Measurements from ENCODE around the gene CTBP2.

CTBP2 gene

DNA sequence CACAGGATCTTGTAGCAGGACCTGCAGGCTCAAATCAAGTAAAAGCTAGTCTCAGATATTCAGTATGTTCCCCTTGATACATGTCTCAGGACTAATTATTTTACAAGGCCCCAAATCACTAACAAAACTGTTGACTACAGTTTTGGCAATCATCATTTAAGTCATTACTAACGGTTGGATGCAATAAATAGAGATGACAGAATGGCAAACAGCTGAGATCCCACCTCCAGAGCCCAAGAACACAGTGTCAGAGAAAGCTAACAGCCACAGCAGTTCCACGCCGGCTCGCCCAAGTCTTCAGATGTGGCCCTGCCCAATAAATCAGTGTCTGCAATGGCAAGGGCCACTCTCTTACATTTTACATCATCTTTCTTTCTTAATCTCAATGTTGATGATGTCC is 87.6 kb downstream of the CTBP2 start:
- Histone ChIP-seq H3K27ac (ENCODE audit: low read length) (no peak overlapping the region), H3K79me2 (ENCODE audit: low read length) (no peaks in the 10 kb centered on the region), H2AFZ (ENCODE audit: low read length) (no peak overlapping the region), H3K9me2 (replicated peaks; ENCODE audit: insufficient read depth, low read length) (no peaks in the 10 kb centered on the region), H4K20me1 (ENCODE audit: insufficient read depth, low read length) (no peaks in the 10 kb centered on the region), H3K4me2 (ENCODE audit: low read depth, low read length) (no peak overlapping the region), H3K9ac (ENCODE audit: low read length) (no peak overlapping the region), H3K27me3 (replicated peaks; ENCODE audit: insufficient read depth, low read length) (peaks cover 100% of the 10 kb centered on the region), H3K9me3 (replicated peaks; ENCODE audit: insufficient read depth, low read length) (no peaks in the 10 kb centered on the region), H3K4me3 (ENCODE audit: low read length) (no peak overlapping the region), H3F3A (ENCODE audit: insufficient read depth, low read length) (no peaks in the 10 kb centered on the region), H3K4me1 (ENCODE audit: low read length) (no peaks in the 10 kb centered on the region), H3K36me3 (replicated peaks; ENCODE audit: insufficient read depth, low read length) (no peaks in the 10 kb centered on the region)
- TF ChIP-seq EZH2phosphoT487 (IDR thresholded peaks at IDR 0.05; ENCODE audit: low read length), result no peak
- TF ChIP-seq EZH2 (optimal IDR thresholded peaks at IDR 0.05; ENCODE audit: low read depth, low read length), result no peak
- TF ChIP-seq CTCF (IDR thresholded peaks at IDR 0.05; ENCODE audit: low read length), result no peak
- no peak for DNase-seq

DNA sequence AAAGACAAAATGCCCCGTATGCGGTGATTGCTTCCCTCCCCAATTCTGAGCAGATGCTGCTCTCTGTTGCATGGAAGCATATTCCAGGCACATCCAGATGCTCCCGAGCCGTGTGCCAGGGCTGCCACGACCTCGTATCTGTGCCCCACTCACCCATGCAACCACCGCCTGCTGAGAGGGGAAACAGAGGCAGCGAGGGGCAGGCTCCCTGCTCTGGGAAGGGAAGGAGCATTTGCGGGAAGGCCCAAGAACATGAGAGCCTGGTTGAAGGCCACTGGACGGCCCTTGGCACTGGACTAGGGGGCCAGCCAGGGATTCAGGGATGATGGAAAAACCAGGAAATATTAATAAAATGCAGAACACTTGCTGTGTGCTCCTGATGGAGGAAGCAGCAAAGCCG is 89.4 kb downstream of the CTBP2 start:
- Histone ChIP-seq H3K9ac (ENCODE audit: low read length) (no peak overlapping the region), H3K79me2 (ENCODE audit: low read length) (no peaks in the 10 kb centered on the region), H3K27ac (ENCODE audit: low read length) (no peak overlapping the region), H3K27me3 (replicated peaks; ENCODE audit: insufficient read depth, low read length) (peaks cover 100% of the 10 kb centered on the region), H3K9me2 (replicated peaks; ENCODE audit: insufficient read depth, low read length) (no peaks in the 10 kb centered on the region), H2AFZ (ENCODE audit: low read length) (no peak overlapping the region), H3K4me3 (ENCODE audit: low read length) (no peak overlapping the region), H4K20me1 (ENCODE audit: insufficient read depth, low read length) (0 out of 2 replicates have a peak, but pooled peaks cover 4% of the 10 kb centered on the region), H3K9me3 (replicated peaks; ENCODE audit: insufficient read depth, low read length) (no peaks in the 10 kb centered on the region), H3K36me3 (replicated peaks; ENCODE audit: insufficient read depth, low read length) (no peaks in the 10 kb centered on the region), H3F3A (ENCODE audit: insufficient read depth, low read length) (no peaks in the 10 kb centered on the region), H3K4me1 (ENCODE audit: low read length) (no peaks in the 10 kb centered on the region), H3K4me2 (ENCODE audit: low read depth, low read length) (no peak overlapping the region)
- no peak for DNase-seq
- TF ChIP-seq CTCF (IDR thresholded peaks at IDR 0.05; ENCODE audit: low read length), result no peak
- no peak for TF ChIP-seq EZH2phosphoT487 (IDR thresholded peaks at IDR 0.05; ENCODE audit: low read length)
- TF ChIP-seq EZH2 (optimal IDR thresholded peaks at IDR 0.05; ENCODE audit: low read depth, low read length), result no peak

- Histone ChIP-seq H3K27ac (ENCODE audit: low read length) (no peak overlapping the region), H3K4me3 (ENCODE audit: low read length) (no peak overlapping the region), H3K4me2 (ENCODE audit: low read depth, low read length) (no peak overlapping the region), H3F3A (ENCODE audit: insufficient read depth, low read length) (peaks cover 13% of the 10 kb centered on the region; the same call in 1 of the 2 replicates), H3K4me1 (ENCODE audit: low read length) (peaks cover 11% of the 10 kb centered on the region; the same call in 1 of the 2 replicates), H2AFZ (ENCODE audit: low read length) (no peak overlapping the region), H3K36me3 (replicated peaks; ENCODE audit: insufficient read depth, low read length) (no peaks in the 10 kb centered on the region), H3K27me3 (replicated peaks; ENCODE audit: insufficient read depth, low read length) (peaks cover 93% of the 10 kb centered on the region), H3K9me2 (replicated peaks; ENCODE audit: insufficient read depth, low read length) (no peaks in the 10 kb centered on the region), H3K9me3 (replicated peaks; ENCODE audit: insufficient read depth, low read length) (no peaks in the 10 kb centered on the region), H3K9ac (ENCODE audit: low read length) (no peak overlapping the region), H4K20me1 (ENCODE audit: insufficient read depth, low read length) (peaks cover 4% of the 10 kb centered on the region; the same call in 1 of the 2 replicates), H3K79me2 (ENCODE audit: low read length) (no peaks in the 10 kb centered on the region)
- no peak for TF ChIP-seq CTCF (IDR thresholded peaks at IDR 0.05; ENCODE audit: low read length)
- TF ChIP-seq EZH2phosphoT487 (IDR thresholded peaks at IDR 0.05; ENCODE audit: low read length), result no peak
- TF ChIP-seq EZH2 (optimal IDR thresholded peaks at IDR 0.05; ENCODE audit: low read depth, low read length), result no peak
- DNase-seq, result no peak
These were observed 92.0 kb downstream of the CTBP2 start for GRCh38 chr10:125068406-125068805.

Data from MM.1S (cell line).